GM19035 (cell line): ENCODE measurements around the gene PGAP2.
"Not testable (repeated sequence)": the region's sequence is repeated elsewhere in the genome, so short reads cannot be mapped to it uniquely, and the experiment has no call there.

Experiments
- ATAC-seq: cut with Tn5 transposase; IDR thresholded peaks from one replicate; pipeline ENCODE4 v1.9.1; 2021; ENCODE audit not compliant: unreplicated experiment

PGAP2 gene

GRCh38 chr11:3807909-3808860 lies at the start of gene PGAP2:
TSS of gene PGAP2 (plus strand) at chr11:3808560. CDS start at chr11:3811260, 2,700 bp downstream.
- ATAC-seq = peak; percentile 77

- ATAC-seq = no peak
Measured at GRCh38 chr11:3764266-3764665, 44.1 kb upstream of the PGAP2 start.

GRCh38 chr11:3766836-3767235 lies 41.5 kb upstream of the PGAP2 start:
- ATAC-seq = not testable (repeated sequence)

GRCh38 chr11:3767536-3767935 lies 40.8 kb upstream of the PGAP2 start:
- no peak for ATAC-seq

GRCh38 chr11:3773180-3773579 lies 35.2 kb upstream of the PGAP2 start:
- ATAC-seq = no peak

- no peak for ATAC-seq
Measured at GRCh38 chr11:3775736-3776406, 32.5 kb upstream of the PGAP2 start.

GRCh38 chr11:3781423-3781822 lies 26.9 kb upstream of the PGAP2 start:
- no peak for ATAC-seq

GRCh38 chr11:3782963-3783362 lies 25.4 kb upstream of the PGAP2 start:
- ATAC-seq = no peak

GRCh38 chr11:3783611-3784010 lies 24.7 kb upstream of the PGAP2 start:
- no peak for ATAC-seq

- no peak for ATAC-seq
Measured at GRCh38 chr11:3786781-3787428, 21.5 kb upstream of the PGAP2 start.

- not testable (repeated sequence) for ATAC-seq
Measured at GRCh38 chr11:3794387-3794786, 14.0 kb upstream of the PGAP2 start.

GRCh38 chr11:3795131-3796001 lies 13.0 kb upstream of the PGAP2 start:
- ATAC-seq = no peak

GRCh38 chr11:3796002-3796311 lies 12.4 kb upstream of the PGAP2 start:
- no peak for ATAC-seq

GRCh38 chr11:3796346-3796745 lies 12.0 kb upstream of the PGAP2 start:
- ATAC-seq = no peak

- peak; percentile 38 for ATAC-seq
Measured at GRCh38 chr11:3796801-3797328, 11.5 kb upstream of the PGAP2 start.

GRCh38 chr11:3797329-3798090 lies 10.8 kb upstream of the PGAP2 start, which contains the start of gene NUP98:
TSS of gene NUP98 (minus strand) at chr11:3797554. CDS start at chr11:3782117, 15,437 bp downstream.
- peak; percentile 96 for ATAC-seq

GRCh38 chr11:3799143-3799542 lies 9.2 kb upstream of the PGAP2 start:
- no peak for ATAC-seq

- ATAC-seq = no peak
Measured at GRCh38 chr11:3799873-3800272, 8.5 kb upstream of the PGAP2 start.

- no peak for ATAC-seq
Measured at GRCh38 chr11:3802011-3802790, 6.2 kb upstream of the PGAP2 start.
